ENCODE measurements around the gene PCSK2.

The PCSK2 gene

DNA sequence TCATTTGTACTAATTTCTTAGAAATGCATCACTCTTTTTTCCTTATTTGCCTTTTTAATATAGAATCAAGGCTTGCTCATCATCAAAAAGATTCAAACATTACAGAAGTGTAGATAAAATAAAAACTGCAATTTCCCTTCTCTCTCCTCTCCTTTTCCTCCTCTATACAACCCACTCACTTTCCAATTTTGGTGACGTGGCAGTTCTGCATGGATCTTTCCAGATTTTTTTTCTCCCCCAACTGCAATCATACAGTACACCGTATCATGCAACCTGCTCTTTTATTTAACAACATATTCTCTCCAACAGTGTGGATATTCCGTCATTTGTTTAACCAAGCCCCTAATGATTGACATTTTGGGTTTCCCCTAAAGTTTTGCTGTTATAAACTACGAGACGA, 163.8 kb downstream of the PCSK2 start:
- H3K4me3 ChIP-seq (ENCODE audit: low read depth, low read length): no peak overlapping the region
- TF ChIP-seq, protein P1, sequence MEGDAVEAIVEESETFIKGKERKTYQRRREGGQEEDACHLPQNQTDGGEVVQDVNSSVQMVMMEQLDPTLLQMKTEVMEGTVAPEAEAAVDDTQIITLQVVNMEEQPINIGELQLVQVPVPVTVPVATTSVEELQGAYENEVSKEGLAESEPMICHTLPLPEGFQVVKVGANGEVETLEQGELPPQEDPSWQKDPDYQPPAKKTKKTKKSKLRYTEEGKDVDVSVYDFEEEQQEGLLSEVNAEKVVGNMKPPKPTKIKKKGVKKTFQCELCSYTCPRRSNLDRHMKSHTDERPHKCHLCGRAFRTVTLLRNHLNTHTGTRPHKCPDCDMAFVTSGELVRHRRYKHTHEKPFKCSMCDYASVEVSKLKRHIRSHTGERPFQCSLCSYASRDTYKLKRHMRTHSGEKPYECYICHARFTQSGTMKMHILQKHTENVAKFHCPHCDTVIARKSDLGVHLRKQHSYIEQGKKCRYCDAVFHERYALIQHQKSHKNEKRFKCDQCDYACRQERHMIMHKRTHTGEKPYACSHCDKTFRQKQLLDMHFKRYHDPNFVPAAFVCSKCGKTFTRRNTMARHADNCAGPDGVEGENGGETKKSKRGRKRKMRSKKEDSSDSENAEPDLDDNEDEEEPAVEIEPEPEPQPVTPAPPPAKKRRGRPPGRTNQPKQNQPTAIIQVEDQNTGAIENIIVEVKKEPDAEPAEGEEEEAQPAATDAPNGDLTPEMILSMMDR (IDR thresholded peaks at IDR 0.05; ENCODE audit: low read depth, low read length): no peak

DNA sequence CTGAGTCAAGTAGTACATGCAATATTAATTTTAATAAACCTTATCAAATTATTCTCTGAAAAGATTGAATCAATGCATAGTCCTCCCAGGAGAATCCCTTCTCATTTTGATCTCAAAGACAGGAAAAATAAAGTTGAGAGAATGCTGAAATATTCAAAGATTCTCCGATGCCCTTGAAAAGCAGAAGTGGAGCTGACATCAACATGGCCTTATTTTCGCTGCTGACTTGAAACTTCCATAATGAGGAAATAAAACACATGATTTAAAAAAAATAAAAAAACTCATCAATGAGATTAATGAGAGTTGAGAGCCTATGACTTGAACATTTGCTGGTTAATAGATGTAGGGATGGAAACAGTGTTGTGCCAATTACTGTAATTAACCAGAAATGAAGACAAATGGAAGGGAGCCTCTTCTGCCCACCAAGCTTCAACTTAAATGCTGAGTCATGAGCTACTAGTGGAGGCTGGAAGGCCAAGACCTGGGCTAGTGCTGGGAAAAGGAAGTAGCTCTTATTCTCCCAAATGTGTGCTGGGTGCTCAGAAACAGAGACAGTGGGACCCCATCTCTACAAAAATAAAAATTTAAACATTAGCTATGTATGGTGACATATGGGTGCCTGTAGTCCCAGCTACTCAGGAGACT, 164.4 kb downstream of the PCSK2 start:
- no peak overlapping the region for H3K4me3 ChIP-seq (ENCODE audit: low read depth, low read length)
- TF ChIP-seq, protein P1 (IDR thresholded peaks at IDR 0.05; ENCODE audit: low read depth, low read length): no peak

DNA sequence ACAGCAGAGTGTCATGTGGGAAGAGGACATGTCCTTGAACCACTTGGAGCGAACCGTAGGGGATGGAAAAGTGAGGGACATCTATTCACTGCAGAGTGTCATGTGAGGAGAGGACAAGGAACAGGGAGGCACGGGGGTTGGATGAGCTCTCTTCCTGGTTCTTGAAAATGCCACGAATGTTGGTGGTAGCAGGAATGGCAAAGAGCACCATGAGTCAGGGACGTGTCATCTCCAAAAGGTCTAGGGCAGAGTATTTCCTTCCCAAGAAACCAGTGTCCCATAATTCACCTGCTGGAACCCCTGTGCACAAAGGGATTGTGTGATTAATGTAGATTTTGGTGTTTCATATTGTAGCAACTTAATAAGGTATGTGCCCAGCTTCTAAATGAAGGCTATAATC, 167.6 kb downstream of the PCSK2 start:
- TF ChIP-seq, protein P1 (IDR thresholded peaks at IDR 0.05; ENCODE audit: low read depth, low read length): no peak
- no peak overlapping the region for H3K4me3 ChIP-seq (ENCODE audit: low read depth, low read length)

DNA sequence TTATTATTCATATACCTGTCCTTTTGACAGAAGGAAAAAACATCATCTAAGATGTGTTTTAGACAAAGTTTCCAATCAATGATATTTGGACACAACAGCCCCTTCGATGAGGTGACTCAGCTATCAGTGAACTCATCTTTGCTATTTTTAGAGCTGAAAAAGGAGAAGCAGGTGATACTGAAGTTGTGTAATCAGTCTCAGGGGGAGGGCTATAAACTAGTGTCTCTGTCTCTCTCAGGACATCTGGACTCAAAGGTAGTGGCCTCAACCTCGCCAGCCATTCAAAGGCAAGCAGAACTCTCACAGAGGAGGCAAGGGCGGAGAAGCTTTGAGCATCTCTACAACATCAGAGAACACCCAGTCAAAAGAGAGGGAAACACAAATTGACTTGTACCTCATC, 168.9 kb downstream of the PCSK2 start:
- H3K4me3 ChIP-seq (ENCODE audit: low read depth, low read length): no peak overlapping the region

DNA sequence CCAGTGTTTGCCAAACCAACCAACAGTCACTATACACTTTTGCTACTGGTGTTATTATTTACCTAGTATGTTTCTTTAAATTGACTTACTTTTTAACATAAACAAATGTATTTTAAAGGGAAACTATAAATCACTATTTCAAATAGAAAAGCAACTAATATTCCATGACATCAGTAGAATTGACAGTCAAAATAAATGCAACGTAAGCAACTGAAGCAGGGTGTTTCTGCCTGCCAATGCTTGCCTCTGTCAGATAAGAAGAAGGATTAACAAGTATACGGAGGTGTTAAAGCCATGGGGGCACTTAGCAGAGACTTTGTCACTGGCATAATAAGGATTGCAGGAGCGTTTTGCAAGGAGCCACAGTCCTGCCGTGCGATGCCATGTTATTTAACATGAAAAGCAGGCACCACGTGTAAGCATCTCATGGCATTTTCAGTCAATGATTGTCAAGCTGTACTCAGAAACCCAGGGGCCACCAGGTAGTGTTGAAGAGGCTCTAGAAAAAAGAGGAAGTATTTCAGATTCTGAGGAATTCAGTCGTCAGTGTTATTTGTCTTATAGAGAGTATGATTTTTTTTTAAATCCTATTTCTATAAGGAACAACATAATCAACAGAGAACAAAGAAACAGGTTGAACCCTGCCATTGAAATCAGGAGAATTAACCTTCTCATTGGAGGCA, 172.6 kb downstream of the PCSK2 start:
- TF ChIP-seq, protein P1 (IDR thresholded peaks at IDR 0.05; ENCODE audit: low read depth, low read length): no peak

More for the DNA sequence above, 168.9 kb downstream of the PCSK2 start:
- TF ChIP-seq, protein P1 (IDR thresholded peaks at IDR 0.05; ENCODE audit: low read depth, low read length): no peak

DNA sequence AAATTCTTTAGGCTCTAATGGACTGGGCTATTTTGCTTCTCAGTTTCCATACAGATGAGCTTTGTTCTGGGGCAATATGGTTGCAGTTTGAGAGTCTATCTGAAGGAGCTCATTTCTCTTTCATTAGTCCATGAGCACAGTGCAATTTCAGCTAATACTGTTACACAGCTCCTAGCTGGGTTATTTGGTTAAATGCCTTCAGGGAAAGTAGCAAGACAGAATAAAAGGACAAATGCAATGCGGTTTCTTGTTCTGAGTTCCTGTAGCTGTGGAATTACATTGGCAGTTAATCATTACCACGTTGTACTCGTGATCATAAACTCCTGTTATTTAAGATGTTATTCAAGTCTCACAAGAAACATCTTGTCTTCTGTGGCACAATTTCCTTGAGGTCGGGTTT, 176.6 kb downstream of the PCSK2 start:
- H3K4me3 ChIP-seq (ENCODE audit: low read depth, low read length): no peak overlapping the region
- TF ChIP-seq, protein P1 (IDR thresholded peaks at IDR 0.05; ENCODE audit: low read depth, low read length): no peak

More for the DNA sequence above, 172.6 kb downstream of the PCSK2 start:
- no peak overlapping the region for H3K4me3 ChIP-seq (ENCODE audit: low read depth, low read length)

DNA sequence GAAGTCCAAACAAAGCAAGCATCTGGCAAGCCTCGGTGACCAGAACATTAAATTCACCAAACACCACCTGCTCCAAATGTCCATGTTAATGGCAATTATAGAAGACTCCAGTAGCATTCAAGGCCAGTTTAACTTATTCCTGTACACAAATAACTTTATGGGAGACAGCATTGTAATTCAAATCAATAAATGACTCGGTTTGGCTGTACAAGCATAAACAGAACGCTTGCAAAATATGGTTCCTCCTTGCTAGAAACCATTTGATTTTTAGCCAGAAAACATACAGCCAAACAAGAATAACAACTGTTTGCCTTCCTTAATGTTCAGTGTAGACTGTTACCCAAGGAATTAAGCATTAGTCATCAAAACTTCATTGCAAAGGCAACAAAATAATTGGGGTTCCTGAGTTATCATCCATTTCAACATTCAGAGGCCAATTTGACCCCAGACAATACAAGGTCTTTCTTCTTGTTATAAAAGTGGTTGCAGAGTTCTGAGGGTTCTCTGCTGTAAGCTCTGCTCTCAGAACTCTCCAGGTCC, 179.3 kb downstream of the PCSK2 start:
- no peak overlapping the region for H3K4me3 ChIP-seq (ENCODE audit: low read depth, low read length)
- TF ChIP-seq, protein P1 (IDR thresholded peaks at IDR 0.05; ENCODE audit: low read depth, low read length): no peak
